Measurements from ENCODE around the gene SMCO4.
"Not testable (repeated sequence)": the region's sequence is repeated elsewhere in the genome, so short reads cannot be mapped to it uniquely, and the experiment has no call there.

SMCO4 gene

DNA sequence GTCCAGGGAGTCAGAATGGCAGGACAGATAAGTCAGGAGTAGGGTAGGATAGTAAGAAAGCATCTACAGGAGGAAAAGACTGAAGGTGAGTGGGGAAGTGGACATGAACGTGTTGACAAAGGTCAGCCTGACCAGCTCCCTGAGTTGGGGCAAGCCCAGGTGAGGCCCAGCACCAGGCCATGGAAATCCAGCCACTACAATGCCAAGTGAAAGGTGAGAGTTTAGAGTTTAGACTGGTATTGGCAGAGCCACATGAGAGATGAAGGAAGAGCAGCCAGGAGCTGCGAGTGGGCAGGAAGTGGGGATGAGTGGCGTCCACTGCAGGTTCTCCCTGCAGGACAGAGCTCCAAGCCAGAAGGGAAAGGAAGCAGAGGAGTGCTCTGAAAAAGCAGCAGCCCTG is 16.5 kb upstream of the SMCO4 start:
- no peak for DNase-seq

GRCh38 chr11:93552874-93553273 is 9.7 kb upstream of the SMCO4 start:
- no peak for DNase-seq

DNA sequence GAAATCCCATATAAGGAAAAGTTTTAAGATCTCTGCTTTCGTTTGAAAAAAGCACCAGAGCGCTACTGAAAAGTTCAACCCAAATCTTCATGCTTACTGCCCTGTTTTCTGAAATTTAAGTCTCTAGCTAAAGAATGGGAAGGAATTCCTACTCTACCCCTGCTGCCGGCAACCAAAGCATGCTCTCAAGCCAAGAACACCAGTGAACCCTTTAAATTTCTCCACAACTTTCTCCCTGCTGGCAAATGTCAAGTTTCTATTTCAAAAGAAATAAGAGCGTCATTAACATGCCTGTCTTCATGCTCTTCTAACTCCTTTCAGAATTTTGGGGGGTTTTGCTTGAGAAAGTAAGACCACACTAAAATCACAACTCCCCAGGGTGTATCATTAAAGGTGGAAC is 6.8 kb upstream of the SMCO4 start:
- DNase-seq: no peak

GRCh38 chr11:93548679-93549319 is 5.6 kb upstream of the SMCO4 start:
- DNase-seq: no peak

GRCh38 chr11:93547773-93548172 is 4.6 kb upstream of the SMCO4 start:
- no peak for DNase-seq

DNA sequence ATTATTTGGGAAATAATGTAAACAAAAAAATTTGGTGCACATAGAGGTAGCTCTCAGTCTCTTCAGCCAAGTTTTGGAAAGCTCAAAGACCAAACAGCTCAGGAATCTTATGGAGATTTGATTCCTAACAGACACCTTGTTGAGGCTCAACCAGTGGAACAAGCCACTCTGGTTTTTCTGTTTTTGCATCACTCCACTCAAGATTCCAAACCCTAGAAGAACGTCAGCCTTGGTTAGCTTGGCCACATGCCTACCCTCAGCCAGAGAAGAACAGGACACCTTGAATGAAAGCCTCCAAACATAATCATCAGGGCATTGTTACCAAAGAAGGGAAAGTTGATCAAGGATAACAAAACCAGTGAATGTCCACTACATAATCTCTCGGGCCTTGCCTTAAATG is 3.8 kb upstream of the SMCO4 start:
- DNase-seq: no peak

GRCh38 chr11:93545566-93545965 is 2.4 kb upstream of the SMCO4 start:
- no peak for DNase-seq

- DNase-seq: peak; percentile 58
Measured at GRCh38 chr11:93542811-93543229, 371 bp downstream of the SMCO4 start.

- DNase-seq: peak; percentile 42
Measured at GRCh38 chr11:93541884-93542810, 1.0 kb downstream of the SMCO4 start.

- DNase-seq: no peak
Measured at GRCh38 chr11:93540896-93541553, 2.2 kb downstream of the SMCO4 start.

DNA sequence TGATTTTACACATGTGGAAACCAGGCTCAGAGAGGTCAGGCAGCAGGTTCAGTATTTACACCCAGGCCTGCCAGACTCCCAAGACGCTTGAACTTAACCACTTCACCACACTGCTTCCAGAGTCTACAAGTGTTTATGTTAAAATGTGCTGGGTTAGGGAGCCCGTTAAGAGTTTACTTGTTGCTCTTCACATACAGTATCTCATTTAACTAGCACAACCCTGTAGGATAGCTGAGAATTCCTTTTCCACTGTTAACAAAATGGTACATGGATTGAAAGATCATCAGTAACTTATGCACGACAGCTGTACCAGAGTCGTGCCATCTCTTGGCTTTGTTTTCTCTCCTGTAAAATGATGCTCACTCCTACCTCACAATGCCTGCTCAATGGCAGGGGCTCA is 2.9 kb downstream of the SMCO4 start:
- no peak for DNase-seq

GRCh38 chr11:93537767-93538261 is 5.4 kb downstream of the SMCO4 start:
- DNase-seq: no peak

- DNase-seq: peak; percentile 68
Measured at GRCh38 chr11:93537049-93537448, 6.1 kb downstream of the SMCO4 start.

GRCh38 chr11:93536101-93536861 is 6.9 kb downstream of the SMCO4 start:
- DNase-seq: no peak

DNA sequence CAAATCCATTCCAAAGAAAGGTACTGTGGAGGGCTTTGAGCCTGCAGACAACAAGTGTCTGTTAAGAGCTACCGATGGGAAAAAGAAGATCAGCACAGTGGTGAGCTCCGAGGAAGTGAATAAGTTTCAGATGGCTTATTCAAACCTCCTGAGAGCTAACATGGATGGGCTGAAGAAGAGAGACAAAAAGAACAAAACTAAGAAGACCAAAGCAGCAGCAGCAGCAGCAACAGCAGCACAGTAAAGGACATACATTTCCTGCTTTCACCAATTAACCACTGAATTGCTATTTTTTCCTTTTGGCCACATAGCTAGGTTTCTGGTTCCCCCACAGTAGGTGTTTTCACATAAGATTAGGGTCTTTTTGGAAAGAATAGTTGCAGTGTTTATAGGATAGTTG is 7.6 kb downstream of the SMCO4 start:
- DNase-seq: not testable (repeated sequence)

GRCh38 chr11:93532806-93533205 is 10.4 kb downstream of the SMCO4 start:
- DNase-seq: no peak

DNA sequence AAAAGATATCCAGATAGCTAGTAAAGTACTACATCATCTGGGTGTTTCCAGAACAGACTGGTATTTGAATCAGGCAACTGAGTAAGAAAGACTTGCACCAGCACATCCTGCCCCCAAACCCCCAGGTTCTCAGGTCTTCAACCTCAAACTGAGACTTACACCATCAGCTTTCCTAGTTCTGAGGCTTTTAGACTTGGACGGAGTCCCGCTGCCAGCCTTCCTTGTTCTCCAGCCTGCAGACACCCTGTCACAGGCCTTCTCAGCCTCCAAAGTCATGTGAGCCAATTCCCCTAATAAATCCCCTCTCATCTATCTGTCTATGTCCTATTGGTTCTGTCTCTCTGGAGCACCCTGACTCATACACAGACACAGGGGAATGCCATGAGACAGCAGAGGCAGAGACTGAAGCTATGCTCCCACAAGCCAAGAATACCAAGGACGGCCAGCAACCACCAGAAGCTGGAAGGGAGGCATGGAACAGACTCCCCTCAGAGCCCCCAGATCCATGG is 10.9 kb downstream of the SMCO4 start:
- no peak for DNase-seq

DNA sequence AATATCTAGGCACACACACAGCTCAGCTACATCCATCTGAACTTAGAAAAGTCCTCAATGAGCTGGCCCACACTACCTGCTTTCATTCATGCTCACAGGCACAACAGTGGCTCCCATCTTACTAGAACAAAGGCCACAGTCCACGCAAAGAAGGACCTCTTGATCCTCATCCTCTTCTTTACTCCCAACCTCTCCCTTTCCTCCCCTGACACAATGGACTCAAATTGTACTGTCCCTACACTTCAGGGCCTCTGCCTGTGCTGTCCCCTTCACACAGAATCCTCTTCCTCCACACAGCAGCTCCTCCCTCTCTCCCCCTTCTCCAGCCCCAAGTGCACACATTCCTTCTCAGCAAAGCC is 12.7 kb downstream of the SMCO4 start:
- no peak for DNase-seq

DNA sequence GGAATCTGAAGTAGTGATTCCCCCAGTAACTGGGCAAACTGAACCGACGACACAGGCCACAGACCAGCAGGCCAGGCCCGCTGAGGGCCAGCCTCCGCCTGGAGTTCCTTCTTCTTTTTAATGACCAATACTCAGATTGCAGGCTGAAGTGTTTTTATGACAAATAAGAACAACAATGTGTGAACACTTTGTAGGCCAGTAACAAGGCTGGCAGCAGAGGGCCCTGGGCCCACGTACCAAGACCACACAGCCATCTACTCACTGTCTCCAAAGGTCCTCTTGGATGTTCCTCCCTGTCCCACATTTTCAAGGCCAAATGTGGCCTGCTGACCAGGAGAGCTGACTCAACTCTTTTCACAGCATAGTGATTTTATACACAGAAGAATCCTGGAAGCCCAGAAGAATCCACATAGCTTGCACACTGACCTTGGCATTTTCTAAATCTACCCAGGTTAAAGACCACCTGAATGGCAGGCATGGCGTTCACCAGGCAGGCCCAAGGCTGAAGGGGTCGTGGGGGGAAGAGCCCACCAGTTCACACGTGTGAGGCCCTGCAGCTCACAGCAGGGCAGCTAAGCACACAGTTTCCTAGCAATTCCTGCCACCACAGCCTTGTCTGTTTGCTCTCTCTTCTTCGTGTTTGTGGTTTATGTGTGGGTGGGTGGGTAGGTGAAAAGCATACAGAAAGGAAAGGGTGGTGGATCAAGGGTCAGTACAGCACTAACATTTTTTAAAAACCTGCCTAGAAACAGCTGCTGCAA is 13.3 kb downstream of the SMCO4 start:
- DNase-seq: no peak

- DNase-seq: no peak
Measured at GRCh38 chr11:93528757-93529645, 14.2 kb downstream of the SMCO4 start.

- DNase-seq: no peak
Measured at GRCh38 chr11:93528252-93528651, 14.9 kb downstream of the SMCO4 start.

Measured in NCI-H1092 (cell line).